HG02588 (cell line): ENCODE data around the gene CFAP107.
"Not testable (repeated sequence)": the region's sequence is repeated elsewhere in the genome, so short reads cannot be mapped to it uniquely, and the experiment has no call there.

Experiments used
- ATAC-seq: cut with Tn5 transposase; IDR thresholded peaks from one replicate; pipeline ENCODE4 v1.9.1; 2021; ENCODE audit warnings: mild to moderate bottlenecking, moderate library complexity; ENCODE audit not compliant: unreplicated experiment

The CFAP107 gene

GRCh38 chr1:12776801-12777557 lies 31.0 kb downstream of the CFAP107 start:
- no peak for ATAC-seq

- ATAC-seq = no peak
Observed at GRCh38 chr1:12778061-12778460, 32.1 kb downstream of the CFAP107 start.

GRCh38 chr1:12778907-12779306 lies 32.9 kb downstream of the CFAP107 start:
- no peak for ATAC-seq

GRCh38 chr1:12781488-12781887 lies 35.5 kb downstream of the CFAP107 start:
- ATAC-seq = not testable (repeated sequence)

GRCh38 chr1:12783783-12784182 lies 37.8 kb downstream of the CFAP107 start:
- ATAC-seq = not testable (repeated sequence)

GRCh38 chr1:12784729-12785128 lies 38.7 kb downstream of the CFAP107 start:
- not testable (repeated sequence) for ATAC-seq

- not testable (repeated sequence) for ATAC-seq
Observed at GRCh38 chr1:12791097-12791496, 45.1 kb downstream of the CFAP107 start, which contains the start of gene PRAMEF1. Gene PRAMEF1 (plus strand): TSS chr1:12791397. CDS start chr1:12793228, 1,831 bp downstream.

GRCh38 chr1:12798911-12799310 lies 52.9 kb downstream of the CFAP107 start:
- no peak for ATAC-seq

- no peak for ATAC-seq
Observed at GRCh38 chr1:12799730-12800129, 53.7 kb downstream of the CFAP107 start.

GRCh38 chr1:12809933-12810332 lies 63.9 kb downstream of the CFAP107 start:
- ATAC-seq = no peak

GRCh38 chr1:12810691-12811408 lies 64.8 kb downstream of the CFAP107 start:
- ATAC-seq = no peak

- ATAC-seq = no peak
Observed at GRCh38 chr1:12811409-12811784, 65.4 kb downstream of the CFAP107 start.
